ENCODE data around the gene SLC38A10.
A peak's percentile ranks its signal among the peaks of the same experiment; 100 is the strongest.

Gene SLC38A10

DNA sequence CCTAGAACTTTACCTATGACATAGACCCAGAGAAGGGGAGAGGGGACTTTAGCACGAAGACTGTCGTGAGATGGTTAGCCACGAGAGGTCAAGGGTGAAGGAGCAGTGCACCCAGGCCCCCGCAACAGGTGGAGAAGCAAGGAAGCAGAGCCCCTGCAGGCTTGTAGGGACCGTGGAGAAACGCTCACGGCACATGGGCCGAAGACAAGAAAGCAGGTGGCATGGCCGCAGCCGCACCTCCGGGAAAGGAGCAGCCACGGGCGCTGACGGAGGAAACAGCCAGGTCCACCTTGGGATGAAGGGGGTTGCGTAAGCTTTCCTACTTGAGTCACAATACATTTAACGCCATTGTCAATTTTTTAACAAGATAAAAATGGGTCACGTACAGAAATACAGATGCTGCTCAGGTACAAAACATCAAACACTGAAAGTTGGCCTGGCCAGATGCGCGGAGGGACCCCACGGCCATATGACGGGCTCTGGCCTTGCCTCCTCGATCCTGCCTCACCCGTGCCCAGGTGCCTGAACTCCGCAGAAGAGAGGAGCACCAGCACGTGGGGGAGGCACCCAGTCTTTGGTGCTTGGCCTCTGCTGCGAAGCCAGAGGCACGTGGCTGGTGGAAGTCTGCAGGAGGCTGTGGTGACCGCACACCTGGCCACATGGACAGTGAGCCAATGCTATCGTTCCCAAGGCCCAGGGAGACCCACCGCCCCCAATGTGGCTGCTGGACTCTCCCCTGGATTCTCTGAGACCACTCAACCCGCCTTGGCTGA is 21.2 kb downstream of the SLC38A10 start:
- DNase-seq = no peak

GRCh38 chr17:81272616-81273015 is 22.5 kb downstream of the SLC38A10 start:
- DNase-seq = no peak

DNA sequence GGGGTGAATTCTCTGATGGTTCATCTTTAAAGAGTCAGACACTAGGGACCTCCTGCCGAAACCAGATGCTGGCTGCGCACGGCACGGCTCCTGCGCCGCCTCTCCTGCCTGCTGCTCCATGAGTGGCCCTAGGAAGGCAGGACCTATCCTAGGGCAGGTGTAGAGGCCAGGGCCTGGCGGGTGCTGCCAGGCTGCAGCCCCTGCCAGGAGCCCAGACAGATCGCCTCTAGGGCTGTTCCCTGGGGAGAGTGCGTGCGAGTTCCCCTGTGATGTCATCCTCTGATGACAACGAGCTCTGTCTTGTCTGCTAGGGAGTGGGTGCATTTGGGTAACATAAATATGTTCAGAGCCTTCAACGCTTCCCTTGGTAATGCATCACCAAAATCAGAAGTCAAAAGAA is 23.9 kb downstream of the SLC38A10 start:
- no peak for DNase-seq

GRCh38 chr17:81270279-81270678 is 24.8 kb downstream of the SLC38A10 start:
- no peak for DNase-seq

- DNase-seq = no peak
Measured at GRCh38 chr17:81267390-81268067, 27.6 kb downstream of the SLC38A10 start.

DNA sequence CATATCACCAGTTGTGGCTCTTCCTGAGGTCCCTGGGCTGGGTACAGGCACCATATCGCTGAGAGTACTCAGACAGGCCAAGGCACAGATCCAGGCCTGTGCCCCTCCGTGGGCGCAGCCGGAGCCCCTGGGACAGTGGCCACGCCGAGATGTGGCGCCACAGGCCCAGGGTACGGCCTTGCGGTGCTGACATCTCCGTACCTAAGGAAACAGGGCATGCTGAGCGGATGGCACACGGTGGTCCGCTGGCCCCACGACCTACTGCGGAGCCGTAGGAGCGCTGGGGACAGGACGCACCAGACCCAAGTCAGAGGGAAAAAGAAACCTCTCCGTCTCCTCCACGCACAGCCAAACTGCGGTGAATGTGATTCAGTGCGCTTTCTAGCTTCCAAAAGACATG is 29.5 kb downstream of the SLC38A10 start:
- DNase-seq = no peak

- no peak for DNase-seq
Measured at GRCh38 chr17:81264640-81265039, 30.5 kb downstream of the SLC38A10 start.

GRCh38 chr17:81263371-81264181 is 31.5 kb downstream of the SLC38A10 start:
- DNase-seq = no peak

DNA sequence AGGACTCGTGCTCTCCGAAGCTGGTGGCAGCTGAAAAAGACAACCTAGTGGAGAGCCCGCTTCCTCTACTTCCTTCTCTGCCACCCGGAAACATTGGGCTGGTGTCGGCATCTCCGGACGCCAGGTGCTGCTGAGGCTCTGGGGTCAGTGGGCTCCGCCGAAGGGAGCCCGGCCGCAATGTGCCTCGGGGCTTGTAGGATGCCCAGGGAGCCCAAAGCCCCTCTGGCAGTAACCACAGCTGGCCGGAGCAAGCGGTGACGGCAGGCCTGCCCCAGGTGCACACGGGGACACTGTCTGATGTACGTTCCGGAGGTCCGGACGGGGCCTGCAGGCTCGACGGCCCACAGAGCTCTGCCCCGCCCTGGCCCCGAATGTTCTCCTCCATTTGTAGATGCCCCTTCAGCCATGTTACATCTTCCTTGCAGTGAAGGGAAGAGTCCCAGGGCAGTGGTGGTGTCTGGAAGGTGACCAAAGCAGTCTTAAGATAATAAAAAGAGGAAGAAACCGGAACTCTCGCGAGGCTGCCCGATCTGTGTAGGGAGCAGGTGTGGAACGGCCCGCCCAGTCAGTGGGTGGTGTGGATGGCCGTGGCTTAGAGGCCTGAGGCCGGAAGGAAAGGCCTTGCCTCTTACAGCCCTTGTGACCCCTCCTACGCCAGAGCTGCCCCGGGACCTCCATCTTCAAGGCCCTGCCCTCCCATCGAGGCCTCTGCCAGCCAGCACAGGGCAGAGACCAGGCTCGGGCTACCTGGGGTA is 33.3 kb downstream of the SLC38A10 start:
- DNase-seq = no peak

DNA sequence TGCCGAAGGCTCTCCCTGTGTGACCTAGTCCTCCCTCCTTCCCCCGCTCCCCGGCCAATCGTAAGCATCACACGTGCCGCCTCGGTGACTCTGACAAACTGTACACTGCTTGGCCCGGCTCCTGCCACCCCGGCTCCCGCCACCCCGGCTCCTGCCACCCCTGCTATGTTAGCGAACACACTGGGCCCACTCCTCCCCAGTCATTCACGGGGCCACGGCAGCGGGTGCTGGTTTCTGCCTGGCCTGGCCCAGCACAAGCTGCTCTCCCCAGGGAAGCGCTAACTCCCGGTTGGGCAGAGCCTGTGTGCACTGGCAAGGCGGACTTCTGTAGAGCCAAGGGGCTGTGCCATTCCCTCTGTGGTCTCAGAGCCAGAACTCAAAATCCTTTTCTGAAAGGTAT is 34.0 kb downstream of the SLC38A10 start:
- no peak for DNase-seq

DNA sequence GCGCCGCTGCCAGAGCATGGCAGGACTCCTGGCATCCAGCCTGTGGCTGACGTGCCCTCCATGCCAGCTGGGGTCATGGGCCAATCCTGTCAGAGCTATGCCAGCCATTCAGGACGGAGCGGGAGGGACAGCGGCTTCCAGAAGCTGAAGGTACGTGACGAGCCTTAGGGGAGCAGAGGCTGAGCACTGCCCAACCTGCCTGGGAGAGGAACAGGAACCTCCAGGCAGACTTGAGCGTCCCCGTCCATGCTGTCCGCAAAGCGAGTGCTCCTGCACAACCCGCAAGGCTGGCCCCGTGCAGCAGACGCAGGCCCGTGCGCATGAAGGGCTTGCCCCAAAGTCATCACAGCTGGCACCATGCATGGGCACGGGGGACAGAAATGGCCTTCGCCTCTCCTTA is 34.5 kb downstream of the SLC38A10 start:
- no peak for DNase-seq

DNA sequence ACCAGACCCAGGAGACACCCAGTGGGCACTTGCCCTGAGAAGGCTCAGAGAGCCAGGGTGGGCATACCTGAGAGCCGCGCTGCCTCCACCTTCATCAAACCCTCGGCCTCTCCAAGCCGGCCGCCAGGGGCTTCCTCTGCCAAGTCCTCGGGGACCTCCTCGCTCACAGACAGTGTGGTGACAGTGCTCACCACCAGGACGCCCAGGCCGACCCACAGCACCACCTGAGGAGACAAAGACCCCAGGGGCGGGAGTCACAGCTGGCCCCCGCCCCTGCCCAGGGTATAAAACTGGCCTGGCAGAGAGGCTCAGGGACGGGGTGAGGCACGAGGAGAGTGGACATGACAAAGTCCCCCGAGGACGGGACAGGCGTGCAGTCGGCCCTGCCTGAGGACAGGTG is 34.9 kb downstream of the SLC38A10 start:
- DNase-seq = no peak

DNA sequence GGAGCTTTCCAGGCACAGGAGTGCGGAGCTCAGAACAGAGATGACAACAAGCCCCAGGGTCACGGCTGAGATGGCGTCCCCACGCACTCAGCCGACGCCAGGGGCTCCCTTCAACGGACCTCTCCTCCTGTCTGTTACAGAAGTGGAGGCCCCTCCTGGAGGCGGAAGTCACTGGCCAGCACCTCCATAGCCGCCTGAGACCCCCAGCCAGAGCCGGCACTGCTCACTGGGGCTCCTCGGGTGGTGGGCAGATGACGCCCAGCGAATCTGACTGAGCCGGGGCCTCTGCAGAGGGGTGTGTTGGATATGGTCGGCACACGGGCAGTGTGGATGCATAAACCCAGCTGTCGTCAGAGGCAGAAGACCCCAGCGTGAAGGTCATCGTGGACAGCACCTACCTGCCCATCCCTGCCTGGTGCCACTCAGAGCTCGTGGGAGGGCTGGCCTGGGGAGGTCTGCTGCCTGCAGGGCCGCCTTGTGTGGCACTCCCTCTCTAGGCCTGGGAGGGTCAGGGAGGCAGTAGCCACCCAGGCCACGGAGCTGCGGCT is 36.0 kb downstream of the SLC38A10 start:
- DNase-seq = no peak

- no peak for DNase-seq
Measured at GRCh38 chr17:81258292-81258691, 36.8 kb downstream of the SLC38A10 start.

- DNase-seq = no peak
Measured at GRCh38 chr17:81257533-81257932, 37.6 kb downstream of the SLC38A10 start.

DNA sequence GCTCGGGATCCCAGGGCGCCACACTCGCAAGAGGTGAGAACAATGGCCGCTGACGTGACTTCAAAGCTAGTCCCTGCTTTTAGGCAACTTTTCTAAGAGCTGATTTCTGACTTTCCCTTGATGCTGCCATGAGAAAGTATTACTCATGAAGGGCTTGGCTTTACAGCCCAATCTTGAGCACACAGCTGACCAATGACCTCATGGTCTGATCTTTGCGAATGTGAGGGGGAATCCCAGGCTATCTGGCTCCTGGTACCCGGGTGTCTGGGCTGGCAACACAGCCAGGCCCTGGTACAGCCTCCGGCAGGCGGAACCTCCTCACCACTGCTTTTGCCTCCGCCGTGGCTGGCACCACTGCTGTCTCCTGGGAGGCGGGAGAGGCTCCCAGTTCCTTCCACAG is 38.5 kb downstream of the SLC38A10 start:
- no peak for DNase-seq

GRCh38 chr17:81254955-81255717 is 40.0 kb downstream of the SLC38A10 start:
- no peak for DNase-seq

DNA sequence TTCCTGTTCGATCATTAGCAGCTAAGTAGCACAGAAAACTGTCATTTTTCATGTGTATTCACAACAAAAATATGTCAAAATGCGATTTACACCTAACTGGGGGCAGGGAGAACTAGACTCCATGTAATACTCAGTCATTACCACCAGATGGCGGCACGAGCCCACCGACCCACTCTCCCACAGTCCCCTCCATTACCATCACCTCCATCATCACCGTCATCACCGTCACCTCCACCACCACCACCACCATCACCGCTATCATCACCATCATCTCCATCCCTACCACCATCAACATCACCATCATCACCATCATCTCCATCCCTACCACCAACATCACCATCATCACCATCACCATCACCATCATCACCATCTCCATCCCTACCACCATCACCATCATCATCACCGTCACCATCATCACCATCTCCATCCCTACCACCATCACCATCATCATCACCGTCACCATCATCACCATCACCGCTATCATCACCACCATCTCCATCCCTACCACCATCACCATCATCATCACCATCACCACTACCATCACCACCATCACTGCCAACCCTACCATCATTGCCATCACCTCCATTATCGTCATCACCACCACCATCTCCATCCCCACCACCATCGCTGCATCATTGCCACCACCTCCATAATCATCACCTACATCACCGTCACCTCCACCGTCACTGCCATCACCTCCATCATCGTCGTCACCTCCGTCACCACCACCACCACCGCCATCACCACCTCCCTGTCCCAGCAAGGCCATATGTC is 41.6 kb downstream of the SLC38A10 start:
- peak; percentile 56 for DNase-seq

DNA sequence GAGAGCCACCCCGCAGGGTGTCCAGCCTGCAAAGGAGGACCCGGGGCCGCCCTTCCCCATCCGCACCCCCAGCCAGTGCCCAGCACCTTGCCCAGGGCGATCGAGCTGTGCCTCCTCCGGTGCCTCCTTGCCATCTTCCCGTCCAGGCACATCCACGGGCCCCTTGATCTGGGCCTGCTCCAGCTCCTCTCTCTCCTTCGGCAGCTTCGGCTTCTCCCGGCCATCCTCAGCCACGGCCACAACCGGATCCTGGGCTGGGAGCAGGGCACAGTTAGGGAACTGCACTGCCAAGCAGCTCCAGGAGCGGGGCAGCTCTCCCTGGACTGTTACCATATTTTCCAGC is 42.1 kb downstream of the SLC38A10 start:
- no peak for DNase-seq

GRCh38 chr17:81252326-81252986 is 42.7 kb downstream of the SLC38A10 start:
- peak; percentile 71 for DNase-seq
